DMS153 (cell line): ENCODE results near the gene XPNPEP1.
A peak's percentile ranks its signal among the peaks of the same experiment; 100 is the strongest.

Experiments used
- DNase-seq: peaks from one replicate; lab custom pipeline; 2025; lab: John Stamatoyannopoulos, UW

The XPNPEP1 gene

GRCh38 chr10:109947111-109947920, 24.0 kb upstream of the XPNPEP1 start:
- no peak for DNase-seq

GRCh38 chr10:109946680-109947079, 23.4 kb upstream of the XPNPEP1 start:
- no peak for DNase-seq

- DNase-seq: no peak
These were observed 22.3 kb upstream of the XPNPEP1 start for GRCh38 chr10:109945473-109946177.

- DNase-seq: no peak
These were observed 21.3 kb upstream of the XPNPEP1 start for GRCh38 chr10:109944613-109945012.

- DNase-seq: no peak
These were observed 18.0 kb upstream of the XPNPEP1 start for GRCh38 chr10:109941236-109941862.

GRCh38 chr10:109940553-109940952, 17.2 kb upstream of the XPNPEP1 start:
- no peak for DNase-seq

GRCh38 chr10:109940117-109940516, 16.8 kb upstream of the XPNPEP1 start:
- no peak for DNase-seq

GRCh38 chr10:109939315-109939961, 16.1 kb upstream of the XPNPEP1 start:
- no peak for DNase-seq

- no peak for DNase-seq
These were observed 14.3 kb upstream of the XPNPEP1 start for GRCh38 chr10:109937460-109938065.

GRCh38 chr10:109934958-109935793, 11.9 kb upstream of the XPNPEP1 start:
- peak; percentile 53 for DNase-seq

- no peak for DNase-seq
These were observed 10.8 kb upstream of the XPNPEP1 start for GRCh38 chr10:109933984-109934565.

GRCh38 chr10:109932968-109933367, 9.7 kb upstream of the XPNPEP1 start:
- no peak for DNase-seq

GRCh38 chr10:109932391-109932790, 9.1 kb upstream of the XPNPEP1 start:
- no peak for DNase-seq

GRCh38 chr10:109931163-109931562, 7.9 kb upstream of the XPNPEP1 start:
- DNase-seq: no peak

GRCh38 chr10:109929501-109930219, 6.3 kb upstream of the XPNPEP1 start:
- DNase-seq: no peak

- no peak for DNase-seq
These were observed 5.2 kb upstream of the XPNPEP1 start for GRCh38 chr10:109928475-109928891.

- DNase-seq: no peak
These were observed 3.5 kb upstream of the XPNPEP1 start for GRCh38 chr10:109926825-109927224.

- DNase-seq: no peak
These were observed 2.9 kb upstream of the XPNPEP1 start for GRCh38 chr10:109926061-109926745.

- no peak for DNase-seq
These were observed 1.8 kb upstream of the XPNPEP1 start for GRCh38 chr10:109924967-109925620.
